Measurements from ENCODE around the gene PRKD2.

DNA sequence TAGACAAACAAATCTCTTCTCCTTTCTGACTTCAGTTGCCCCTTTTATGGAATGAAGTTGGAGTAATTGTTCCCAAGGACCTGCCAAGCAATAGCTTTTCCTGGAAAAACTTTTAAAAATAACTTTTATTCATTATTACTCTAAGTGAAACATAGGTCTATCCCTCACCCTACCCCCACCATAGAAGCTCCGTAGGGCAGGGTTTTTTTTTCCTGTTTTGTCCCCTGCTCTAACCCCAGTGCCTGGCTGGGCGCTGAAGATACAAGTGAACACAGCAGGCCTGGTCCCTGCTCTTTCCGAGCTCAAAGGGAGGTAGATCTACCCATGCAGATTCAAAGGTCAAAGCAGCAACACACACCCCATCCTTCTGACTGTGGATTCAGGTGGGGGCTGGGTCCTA is 72.2 kb downstream of the PRKD2 start:
- TF ChIP-seq POLR2A (IDR thresholded peaks at IDR 0.05; ENCODE audit: low read depth, low read length) (no peak), TAF1 (IDR thresholded peaks at IDR 0.05; ENCODE audit: low read depth, low read length) (no peak), SPI1 (IDR thresholded peaks at IDR 0.05; ENCODE audit: low read depth, low read length) (no peak)

All from GM12891 (cell line).